Hypothalamus (tissue), 51 donors: ENCODE measurements around the gene LRP11.
A peak's percentile ranks its signal among the peaks of the same experiment; 100 is the strongest.
"Not testable (repeated sequence)": the region's sequence is repeated elsewhere in the genome, so short reads cannot be mapped to it uniquely, and the experiment has no call there.

ENCODE experiments used
- DNase-seq, 51 donors: peaks; one replicate each; lab custom pipeline; 2025; lab: John Stamatoyannopoulos, UW

LRP11 gene

DNA sequence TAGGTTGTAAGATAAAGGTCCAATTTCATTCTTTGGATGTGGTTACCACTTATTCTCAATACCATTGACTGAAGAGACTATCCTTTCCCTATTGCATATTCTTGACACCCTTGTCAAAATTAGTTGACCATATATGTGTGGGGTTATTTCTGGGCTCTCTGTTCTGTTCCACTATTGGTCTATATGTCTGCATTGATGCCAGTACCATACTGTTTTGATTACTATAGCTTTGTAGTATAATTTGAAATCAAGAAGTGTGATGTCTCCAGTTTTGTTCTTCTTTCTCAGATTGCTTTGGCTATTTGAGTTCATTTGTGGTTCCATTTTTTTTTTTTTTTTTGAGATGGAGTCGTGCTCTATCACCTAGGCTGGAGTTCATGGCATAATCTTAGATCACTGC is 8.1 kb upstream of the LRP11 start:
- no peak for DNase-seq

DNA sequence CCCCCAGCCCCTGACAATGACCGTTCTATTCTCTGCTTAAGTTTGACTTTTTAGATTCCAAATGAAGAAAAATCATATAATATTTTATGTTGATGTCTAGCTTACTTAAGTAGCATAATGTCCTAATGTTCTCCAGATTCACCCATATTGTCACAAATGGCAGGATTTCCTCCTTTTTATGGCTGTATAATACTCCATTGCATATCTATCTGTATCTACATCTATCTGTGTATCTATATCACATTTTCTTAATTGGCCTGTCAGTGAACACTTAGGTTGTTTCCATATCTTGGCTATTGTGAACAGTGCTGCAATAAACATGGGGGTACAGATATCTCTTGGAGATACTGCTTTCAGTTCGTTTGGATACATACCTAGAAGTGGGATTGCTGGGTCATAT is 7.0 kb upstream of the LRP11 start:
- DNase-seq: no peak

DNA sequence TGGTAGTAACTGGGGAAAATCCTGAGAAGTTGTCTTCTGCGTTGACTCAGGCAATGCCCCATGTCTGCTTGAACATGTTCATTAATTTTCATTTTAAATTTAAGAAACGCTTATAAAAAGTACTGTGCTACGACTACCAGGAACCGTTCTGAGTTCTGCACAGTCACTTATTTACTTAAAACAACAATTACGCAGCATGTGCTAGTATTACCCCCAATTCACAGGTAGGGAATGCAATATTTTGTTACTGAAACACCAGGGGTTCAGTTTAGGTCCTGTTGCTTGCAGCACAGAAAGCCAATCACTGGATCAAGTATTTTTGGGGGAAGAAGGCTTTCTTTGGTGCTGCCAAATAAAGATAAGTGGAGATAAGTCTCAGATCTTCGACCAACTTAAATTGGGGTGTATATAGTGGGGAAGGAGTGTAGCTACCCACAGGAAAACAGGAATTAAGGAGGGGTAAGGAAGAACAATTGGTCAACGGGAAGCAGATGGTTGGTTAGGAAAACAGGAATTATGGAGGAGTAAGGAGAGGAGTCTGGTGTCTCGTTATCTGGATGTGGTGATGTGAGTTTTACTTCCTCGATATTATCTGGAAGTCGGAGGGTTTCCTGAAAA is 5.2 kb upstream of the LRP11 start:
- DNase-seq: no peak

DNA sequence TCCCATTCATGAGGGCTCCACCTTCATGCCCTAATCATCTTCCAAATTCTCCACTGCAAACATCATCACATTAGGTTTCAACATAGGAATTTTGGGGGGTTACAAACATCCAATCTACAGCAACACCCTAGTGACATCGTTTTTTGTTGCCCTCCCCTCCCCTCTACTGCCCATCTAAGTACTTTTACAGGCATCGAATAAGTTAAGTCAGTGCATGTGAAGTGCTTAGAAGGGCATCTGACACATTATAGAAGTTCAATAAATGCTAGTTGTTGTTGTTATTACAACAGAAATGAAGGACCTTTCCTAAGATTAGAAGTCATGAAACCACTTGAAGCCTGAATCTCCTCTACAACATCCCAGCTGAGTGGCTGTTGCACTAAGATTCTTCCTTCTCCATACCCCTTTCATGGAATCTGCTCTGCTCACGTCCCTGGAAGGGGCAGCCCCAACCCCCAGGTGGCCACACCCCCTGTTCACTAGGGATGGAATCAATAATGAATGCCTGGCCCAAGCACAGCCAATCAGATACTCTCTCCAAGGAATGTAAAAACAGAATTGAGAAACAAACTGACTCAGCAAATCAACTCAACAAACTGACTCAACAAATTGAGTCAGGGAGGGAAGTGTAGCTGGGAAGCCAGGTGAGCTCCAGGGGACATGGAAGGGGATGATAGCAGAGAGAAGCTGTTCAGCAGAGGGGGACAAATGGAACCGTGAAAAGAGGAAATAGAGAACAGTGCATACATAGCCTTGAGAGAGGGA is 3.9 kb upstream of the LRP11 start:
- no peak for DNase-seq

DNA sequence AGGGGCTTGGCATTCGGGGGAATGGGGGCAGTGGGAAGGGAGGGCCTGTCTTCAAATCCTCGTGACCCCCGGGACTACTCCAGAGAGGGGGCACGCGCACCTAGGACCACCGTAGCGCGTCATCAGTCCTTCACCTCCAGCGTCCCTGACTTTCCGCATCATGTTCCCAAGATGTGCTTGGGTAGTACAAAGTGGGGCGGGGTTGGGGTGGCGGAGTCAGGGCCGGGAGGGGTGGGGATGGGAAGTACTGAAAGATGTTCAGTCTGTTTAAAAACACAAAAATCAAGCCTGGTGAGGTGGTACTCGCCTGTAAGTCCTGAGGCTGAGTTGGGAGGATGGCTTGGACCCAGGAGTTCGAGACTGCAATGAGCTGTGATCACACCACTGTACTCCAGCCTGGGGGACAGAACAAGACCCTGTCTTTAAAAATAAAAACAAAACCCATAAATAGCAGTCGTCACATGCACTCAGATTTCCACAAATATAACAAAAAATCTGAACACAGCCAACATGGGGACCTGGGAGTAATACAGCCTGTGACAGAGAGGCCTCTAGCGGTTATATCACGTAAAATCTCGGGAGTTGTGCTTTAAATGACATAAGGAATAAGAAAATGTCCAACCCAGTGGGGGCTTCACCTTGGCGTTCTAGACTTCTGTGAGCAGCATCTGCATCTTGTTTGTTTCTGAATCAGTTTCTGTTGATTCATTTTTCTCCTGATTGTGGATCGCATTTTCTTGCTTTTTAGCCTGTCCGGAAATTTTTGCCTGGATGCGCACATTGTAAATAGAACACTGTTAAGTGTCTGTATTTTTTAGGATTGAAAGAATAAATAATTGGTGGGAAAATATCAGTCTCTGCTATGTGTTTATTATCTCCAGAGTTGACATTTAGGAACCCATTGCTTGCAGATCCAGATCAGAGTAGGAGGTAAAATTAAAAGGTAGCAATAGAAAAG is 698 bp upstream of the LRP11 start:
- DNase-seq: peak in 22 of 51 donors; percentile 10 to 82 (median 40)

DNA sequence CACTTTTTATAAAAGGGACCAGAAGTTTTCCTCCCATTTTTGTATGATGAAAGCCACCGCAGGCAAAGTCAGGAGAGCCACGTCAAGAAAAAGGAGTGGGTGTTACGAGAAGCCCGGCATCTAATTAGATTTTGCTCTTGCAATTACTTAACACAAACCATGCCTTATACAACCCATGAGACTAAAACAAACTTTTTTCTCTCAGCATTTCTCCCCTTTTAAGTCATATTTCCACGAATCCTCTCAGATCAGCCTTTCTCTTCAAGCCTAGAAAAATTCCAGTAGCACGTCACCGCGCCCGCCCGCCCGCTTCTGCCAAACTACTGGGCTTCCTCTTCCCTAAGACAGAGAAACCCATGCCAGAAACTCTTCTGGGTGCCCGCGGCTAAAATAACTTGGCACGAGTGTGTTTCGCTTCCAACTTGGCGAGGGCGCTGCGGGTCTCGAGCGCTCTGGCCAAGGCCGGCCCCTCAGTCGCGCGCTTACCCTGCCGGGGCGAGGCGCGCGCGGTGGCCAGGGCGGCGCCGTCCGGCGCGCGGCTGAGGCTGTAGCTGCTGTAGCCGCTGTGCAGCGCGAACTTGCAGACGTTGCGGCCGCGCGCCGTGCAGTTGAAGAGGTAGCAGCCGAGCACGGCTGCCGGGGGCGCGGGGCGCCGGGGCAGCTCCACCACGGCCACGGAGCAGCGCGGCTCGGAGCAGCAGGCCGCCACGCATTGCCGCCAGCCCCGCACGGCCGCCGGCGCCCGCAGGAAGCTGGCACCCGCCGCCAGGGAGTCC is 1.0 kb downstream of the LRP11 start:
- DNase-seq: peak in 50 of 51 donors; percentile 4 to 75 (median 54)

DNA sequence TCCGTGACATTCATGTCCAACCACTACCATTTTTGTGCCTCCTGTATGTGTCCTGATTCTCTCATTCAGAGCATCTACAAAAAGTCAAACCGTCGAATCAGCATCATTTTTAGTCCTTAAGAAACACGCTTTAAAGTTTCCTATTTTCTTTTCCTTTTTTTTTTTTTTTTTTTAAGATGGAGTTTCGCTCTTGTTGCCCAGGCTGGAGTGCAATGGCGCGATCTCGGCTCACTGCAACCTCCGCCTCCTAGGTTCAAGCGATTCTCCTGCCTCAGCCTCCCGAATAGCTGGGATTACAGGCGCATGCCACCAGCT is 1.8 kb downstream of the LRP11 start:
- DNase-seq: not testable (repeated sequence)

DNA sequence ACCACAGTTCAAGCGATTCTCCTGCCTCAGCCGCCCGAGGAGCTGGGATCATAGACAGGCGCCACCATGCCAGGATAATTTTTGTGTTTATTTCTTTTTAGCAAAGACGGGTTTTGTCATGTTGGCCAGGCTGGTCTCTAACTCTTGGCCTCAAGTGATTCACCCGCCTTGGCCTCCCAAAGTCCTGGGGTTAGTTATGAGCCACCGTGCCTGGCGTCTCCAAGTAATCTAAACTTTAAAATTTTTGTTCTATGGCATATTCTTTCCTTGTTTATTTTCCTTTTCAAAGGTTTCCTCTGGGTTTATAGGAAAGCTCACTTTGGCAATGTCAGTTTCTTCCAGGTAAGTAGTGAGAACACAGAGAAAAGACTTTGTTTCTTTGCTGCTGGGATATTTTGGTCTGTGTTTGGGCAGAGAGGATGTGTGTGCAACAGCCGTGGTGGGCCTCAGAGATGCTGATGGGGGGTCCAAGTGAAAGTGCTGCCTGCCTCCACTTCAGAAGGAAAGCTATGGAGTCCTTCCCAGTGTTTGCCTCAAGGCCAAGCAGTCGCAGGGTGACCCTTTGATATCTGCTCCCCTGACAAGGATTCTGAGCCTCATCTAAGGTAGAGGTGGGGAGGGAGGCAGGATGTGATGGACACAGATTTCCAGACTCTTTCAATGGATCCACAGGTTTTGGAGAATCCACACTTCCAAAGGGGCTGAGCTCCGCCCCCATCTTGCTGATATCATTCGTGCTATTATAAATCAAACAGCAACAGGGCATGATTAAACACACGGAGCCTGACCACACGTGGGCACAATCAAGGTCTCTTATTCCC is 2.3 kb downstream of the LRP11 start:
- no peak for DNase-seq

DNA sequence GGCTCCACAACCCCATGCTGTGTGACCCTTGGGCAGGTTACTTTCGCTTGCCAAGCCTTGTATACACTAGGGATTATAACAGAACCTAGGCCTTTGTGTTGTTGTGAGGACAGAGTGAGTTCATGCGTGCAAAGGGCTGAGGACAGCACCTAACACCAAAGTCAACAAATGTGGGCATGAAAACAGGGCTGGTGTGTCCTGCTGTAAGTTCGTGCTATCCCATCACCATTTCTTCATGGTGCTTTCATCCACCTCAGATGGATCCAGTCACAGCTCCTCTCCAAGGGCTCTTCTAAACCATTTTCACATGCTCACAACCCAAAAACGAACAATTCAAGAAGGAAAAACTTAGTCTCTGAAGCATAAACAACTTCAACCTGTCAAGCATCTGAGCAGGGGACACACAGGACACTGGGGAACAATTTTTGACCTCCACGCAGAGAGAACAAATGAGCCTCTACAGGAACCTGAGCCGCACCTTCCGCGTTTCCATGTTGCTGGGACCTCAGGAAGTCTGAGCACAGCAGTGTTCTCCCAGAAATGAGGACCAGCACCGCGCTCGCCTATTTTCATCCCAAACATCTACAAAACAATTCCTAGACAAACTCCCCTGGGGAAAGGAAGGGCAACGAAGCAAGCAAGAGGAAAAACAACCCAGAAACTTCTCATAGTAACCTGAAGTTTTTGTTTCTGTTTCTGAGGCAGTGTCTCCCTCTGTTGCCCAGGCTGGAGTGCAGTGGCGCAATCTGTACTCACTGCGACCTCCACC is 3.1 kb downstream of the LRP11 start:
- DNase-seq: no peak

DNA sequence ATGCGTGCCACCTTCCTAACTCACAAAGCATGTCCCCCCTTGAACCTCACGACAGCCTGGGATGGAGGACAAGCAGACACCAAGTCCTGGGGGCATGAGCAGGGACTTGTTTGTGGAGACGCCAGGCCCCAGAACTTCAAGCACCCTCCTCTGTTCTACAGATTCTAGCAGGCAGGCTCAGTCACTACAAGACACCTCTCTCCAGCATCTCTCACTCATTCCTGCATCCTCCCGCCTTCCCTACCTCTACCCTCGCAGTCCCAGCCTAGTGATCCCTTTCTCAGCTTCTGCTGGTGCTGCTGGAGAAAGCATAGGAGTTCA is 3.7 kb downstream of the LRP11 start:
- DNase-seq: no peak

DNA sequence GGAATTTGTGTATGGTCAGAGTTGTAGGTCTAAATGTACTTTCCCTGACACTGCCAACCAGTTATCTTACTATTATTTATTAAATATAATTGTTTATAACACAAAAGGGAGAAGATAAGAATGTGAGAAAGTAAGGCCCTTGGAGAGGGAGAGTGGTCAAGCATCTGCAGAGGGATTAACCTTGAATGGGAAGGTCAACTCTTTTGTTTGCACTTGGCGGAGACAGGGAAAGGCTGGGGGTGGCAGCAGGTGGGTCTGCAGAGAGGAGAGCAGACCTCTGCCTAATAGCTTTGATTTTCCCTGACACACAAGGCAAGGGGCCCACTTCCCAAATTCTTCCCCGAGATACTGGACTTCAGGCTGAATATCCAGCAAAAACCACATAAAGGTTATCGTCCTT is 4.2 kb downstream of the LRP11 start:
- DNase-seq: no peak

DNA sequence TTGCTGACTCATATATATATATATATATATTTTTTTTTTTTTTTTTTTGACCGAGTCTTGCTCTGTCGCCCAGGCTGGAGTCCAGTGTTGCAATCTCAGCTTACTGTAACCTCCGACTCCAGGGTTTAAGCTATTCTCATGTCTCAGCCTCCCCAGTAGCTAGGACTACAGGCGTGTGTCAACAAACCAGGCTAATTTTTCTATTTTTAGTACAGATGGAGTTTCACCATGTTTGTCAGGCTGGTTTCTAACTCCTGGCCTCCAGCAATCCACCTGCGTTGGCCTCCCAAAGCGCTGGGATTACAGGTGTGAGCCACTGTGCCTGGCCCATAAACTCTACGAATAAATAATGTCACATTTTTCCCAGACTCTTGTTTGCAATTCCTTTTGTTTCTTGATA is 4.8 kb downstream of the LRP11 start:
- DNase-seq: no peak

DNA sequence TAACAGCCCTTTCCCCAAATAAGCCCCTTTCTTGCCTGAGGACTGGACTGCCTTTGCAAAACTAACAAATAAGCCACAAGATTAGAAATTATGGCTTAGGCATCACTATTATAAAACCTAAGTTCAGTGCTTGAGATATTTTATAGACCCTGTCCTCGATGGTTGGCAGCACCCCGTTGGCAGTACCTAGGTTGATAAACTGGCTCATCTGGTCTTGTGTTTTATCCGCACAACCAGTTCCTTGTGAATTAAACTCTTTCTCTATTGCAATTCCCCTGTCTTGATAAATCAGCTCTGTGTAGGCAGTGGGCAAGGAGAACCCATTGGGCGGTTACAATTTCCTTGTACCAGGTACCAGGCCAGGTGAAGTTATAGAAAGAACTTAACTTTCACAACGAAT is 6.6 kb downstream of the LRP11 start:
- no peak for DNase-seq

DNA sequence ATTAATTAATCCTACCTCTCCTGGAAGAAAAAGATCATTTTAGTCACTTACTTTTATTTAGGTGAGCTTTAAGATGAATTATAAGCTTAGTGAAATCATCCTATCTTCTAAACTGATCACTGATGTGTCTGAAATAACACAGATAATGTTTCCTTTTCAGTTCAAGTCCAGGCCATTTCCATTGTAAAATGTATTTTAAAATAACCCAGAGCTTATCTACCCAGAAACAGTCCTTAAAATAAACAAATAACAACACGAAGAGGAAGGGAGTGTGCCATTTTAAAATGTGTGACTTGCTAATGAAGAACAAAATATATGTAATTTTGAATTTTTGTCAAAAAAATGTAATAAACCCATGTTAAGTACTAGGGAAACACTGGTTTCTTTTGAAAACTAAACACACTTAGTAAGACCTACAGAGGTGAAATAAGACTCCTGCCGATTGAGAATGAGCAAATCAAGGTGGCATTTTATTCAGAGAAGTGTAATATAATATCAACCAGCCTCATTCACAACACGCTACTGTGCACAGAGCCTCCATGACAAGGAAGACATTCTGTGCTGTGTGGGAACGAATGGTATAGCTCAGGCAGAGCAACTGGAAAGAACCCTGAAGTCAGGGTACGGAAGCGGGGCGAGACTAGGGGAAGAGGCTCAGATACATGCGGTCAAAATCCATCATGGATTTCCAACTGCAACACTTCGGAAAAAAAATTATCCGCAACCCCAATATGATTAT is 7.7 kb downstream of the LRP11 start:
- DNase-seq: no peak

DNA sequence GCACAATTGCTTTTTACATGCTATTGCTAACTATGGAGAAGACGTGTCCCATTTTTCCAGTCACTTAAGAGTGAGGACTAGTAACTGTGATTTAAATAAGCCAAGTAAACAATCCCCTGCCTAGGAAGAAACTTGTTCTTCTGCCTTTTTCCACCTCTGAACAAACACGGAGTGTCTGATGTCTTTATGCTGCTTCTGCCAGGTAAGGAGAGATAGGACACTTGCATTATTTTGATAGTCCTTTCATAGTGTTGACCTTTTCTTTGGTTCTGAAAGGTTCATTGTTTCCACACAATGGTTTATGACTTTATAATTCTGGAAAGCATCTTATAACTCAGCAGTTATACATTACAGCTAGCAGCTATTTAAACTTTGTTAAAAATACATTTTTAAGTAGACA is 8.4 kb downstream of the LRP11 start:
- no peak for DNase-seq

DNA sequence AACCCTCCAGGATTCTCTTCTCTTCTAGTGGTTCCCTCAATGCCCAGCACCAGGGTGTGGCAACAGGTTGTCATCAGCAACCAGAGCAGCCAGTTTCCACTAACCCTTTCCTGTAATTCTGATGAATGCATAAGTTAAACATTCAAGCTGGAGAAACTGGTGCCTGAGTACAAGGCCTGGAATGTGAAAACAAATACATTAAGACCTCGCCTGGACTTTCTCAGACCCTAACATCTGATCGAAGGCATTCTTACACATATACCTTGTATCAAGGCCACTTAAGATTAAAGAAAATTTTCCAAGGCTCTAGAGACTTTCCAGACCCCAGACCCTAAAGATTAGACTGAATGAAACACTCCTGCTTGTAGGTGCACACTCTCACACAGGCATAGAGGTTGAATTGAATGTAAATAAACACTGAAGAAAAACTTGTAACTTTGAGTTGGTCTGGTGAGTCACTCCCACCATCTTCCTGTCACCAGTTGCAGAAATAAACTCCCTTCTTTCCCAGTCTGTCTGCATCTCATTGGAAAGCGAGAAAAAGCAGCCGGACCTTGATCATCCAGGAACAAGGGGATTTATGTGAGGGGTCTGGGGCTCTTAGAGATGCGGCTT is 9.0 kb downstream of the LRP11 start:
- DNase-seq: no peak

DNA sequence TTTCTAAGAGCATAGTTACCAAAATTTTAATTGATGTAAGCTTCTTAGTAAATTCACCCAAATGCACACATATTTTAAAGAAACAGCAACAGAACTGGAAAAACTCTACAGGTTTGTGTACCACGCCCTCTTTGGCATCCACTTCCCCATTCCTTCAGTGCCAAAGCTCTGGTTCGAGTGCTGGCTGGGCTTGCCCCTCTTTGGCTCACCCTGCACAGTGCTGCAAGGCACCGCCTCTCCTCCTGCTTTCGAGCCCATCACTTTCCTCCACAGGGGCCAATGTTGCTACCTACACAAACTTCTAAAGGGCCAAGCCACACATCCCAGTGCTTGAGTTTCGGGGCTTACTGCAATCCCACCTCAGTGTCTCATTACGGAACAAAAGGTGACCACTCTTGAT is 9.6 kb downstream of the LRP11 start:
- no peak for DNase-seq

DNA sequence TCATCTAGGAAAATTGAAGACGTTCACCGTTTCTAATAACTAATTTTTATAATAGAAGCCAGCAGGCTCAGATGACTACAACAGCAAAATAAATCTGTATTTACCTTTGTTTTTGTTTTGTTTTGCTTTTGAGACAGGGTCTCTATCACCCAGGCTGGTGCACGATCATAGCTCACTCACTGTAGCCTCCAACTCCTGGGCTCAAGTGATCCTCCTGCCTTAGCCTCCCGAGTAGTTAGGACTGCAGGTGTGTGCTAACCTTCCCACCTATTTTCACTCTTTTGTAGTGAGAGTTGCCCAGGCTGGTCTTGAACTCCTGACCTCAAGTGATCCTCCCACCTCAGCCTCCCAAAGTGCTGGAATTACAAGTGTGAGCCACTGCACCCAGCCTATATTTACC is 10.1 kb downstream of the LRP11 start:
- not testable (repeated sequence) for DNase-seq
